Neural cell (in vitro differentiated cells): Measurements from ENCODE around the gene CNTNAP1.

Experiments
- CTCF ChIP-seq: fragments of 450-650 bp; IDR thresholded peaks from 2 replicates; pipeline ENCODE4 v1.5.1; 2014; ENCODE audit warnings: antibody characterized with exemption, mild to moderate bottlenecking, moderate library complexity; ENCODE audit not compliant: poor library complexity, severe bottlenecking
- EP300 ChIP-seq: fragments of 450-650 bp; conservative IDR thresholded peaks from 2 replicates; pipeline ENCODE4 v1.6.1; 2014; ENCODE audit warnings: antibody characterized with exemption, mild to moderate bottlenecking, moderate library complexity; ENCODE audit not compliant: poor library complexity, severe bottlenecking
- EZH2 ChIP-seq: fragments of 200-600, 300-800 bp; shearing (Covaris generic), sonication (generic); IDR thresholded peaks from 2 replicates; pipeline ENCODE4 v1.6.1; 2014; ENCODE audit warnings: antibody characterized with exemption, low read length, borderline replicate concordance, mild to moderate bottlenecking; ENCODE audit not compliant: insufficient read depth, poor library complexity, severe bottlenecking
- MXI1 ChIP-seq: fragments of 450-650 bp; conservative IDR thresholded peaks from 2 replicates; pipeline ENCODE4 v1.6.1; 2014; ENCODE audit warnings: antibody characterized with exemption, mild to moderate bottlenecking; ENCODE audit not compliant: poor library complexity, severe bottlenecking
- POLR2AphosphoS5 ChIP-seq: IDR thresholded peaks from 2 replicates; pipeline ENCODE4 v1.6.1; 2012
- RAD21 ChIP-seq: fragments of 450-650 bp; conservative IDR thresholded peaks from 2 replicates; pipeline ENCODE4 v1.6.1; 2014; ENCODE audit warnings: antibody characterized with exemption, mild to moderate bottlenecking, moderate library complexity
- REST ChIP-seq: IDR thresholded peaks from 2 replicates; pipeline ENCODE4 v1.6.1; 2012; ENCODE audit warnings: borderline replicate concordance
- SMC3 ChIP-seq: fragments of 450-650 bp; conservative IDR thresholded peaks from 2 replicates; pipeline ENCODE4 v1.6.1; 2014; ENCODE audit warnings: antibody characterized with exemption, mild to moderate bottlenecking, moderate library complexity; ENCODE audit not compliant: poor library complexity
- TAF1 ChIP-seq: IDR thresholded peaks from 2 replicates; pipeline ENCODE4 v1.6.1; 2012; ENCODE audit warnings: low read depth

- TF ChIP-seq CTCF (no peak), EP300 (no peak), REST (no peak), POLR2AphosphoS5 (no peak), SMC3 (no peak), RAD21 (no peak), MXI1 (no peak), EZH2 (no peak), TAF1 (no peak)
These were observed 26.8 kb upstream of the CNTNAP1 start for GRCh38 chr17:42655528-42655927.
